Lung microvascular endothelial cell (primary cell): Measurements from ENCODE around the gene ABCC8. TPM values are rescaled to one million over a fixed set of nuclear protein-coding genes. Genes with fewer than 3 reads are reported as not detected.
A peak's percentile ranks its signal among the peaks of the same experiment; 100 is the strongest.

Experiments used
- DNase-seq, 2 donors: peaks; one replicate each; pipeline versions ENCODE4 v3.0.0 to v3.0.0-alpha.2; 2010; ENCODE audit warnings: low read depth in 2 of 2
- total RNA-seq: library from RNA; depleted of rRNA; stranded (reverse); fragments of >200 nt; gene quantifications from 2 replicates; pipeline ENCODE4 v1.2.1, GENCODE V29; 2014

The ABCC8 gene
- total RNA-seq, 1 donor from 2014 or later: not detected

DNA sequence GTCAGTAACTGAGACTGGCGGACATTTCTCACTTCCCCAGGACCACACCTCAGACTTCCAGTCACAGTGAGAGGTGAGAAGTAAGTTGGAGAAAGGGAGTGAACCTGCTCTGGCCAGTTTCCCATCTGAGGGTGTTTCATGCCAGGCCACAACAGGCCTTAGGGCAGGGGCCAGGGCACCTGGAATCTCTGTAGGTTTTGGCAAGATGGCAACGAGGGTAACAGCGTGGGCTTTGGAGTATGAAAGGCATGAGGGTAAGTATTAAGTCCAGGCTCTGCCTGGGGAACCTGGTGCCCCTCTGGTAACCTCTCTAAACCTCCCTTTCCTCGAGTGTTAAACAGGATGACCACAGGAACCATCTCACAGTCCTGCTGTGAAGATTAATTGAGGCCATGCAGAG, 28.5 kb upstream of the ABCC8 start:
- DNase-seq: no peak

DNA sequence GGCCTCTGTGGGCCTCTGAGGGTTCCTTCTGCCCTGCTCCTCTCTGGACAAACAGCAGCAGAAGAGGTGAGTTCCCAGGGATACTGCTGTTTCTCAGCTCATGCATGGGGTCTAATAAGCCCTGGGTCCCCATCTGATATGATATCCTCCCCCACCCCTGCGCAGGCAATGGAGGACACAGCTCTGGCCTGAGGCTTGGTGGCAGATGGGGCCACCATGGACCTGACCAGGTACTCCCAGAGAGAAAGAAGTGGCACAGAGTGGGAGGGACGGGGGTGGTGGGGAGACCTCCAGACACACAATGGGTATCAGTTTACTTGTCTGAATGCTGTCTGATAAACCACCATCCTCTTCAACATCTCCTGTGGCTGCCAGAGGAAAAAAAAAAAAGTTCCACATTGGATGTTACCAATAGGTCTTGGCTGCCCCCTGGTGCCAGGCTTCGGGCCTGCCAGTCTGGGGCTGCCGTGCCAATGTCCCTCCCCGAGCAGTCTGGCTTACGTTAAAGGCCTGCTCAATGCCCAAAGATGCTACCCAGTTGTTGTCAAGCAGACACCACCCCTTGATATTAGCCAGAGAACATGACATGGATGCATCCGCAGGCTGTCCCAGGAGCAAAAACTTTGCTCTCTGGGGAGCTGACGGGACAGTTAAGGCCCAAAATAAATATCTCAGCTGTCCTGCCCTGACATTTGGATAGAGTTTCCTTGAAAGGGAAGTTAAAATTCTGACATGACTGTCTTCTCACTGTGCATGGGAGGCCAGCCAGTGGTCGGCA, 27.9 kb upstream of the ABCC8 start:
- DNase-seq: peak; percentile 74 to 82

DNA sequence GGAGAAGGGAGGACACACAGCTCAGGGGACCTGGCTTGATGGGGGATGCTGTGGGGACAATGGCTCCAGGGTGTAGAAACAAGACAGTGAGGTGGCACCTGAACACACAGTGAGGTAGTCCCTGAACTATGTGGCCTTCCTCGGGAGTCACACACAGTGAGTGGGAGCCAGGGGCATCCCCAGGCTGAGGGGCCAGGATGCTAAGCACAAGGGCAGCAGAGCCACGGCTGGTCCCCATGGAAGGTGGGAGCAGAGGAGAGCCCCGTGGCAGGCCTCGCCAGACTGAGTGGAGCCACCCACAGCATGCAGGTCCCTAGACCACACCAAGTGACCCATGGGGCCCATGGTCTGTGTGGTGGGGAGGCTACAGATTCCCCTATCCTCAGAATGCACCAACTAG, 26.0 kb upstream of the ABCC8 start:
- DNase-seq: no peak

DNA sequence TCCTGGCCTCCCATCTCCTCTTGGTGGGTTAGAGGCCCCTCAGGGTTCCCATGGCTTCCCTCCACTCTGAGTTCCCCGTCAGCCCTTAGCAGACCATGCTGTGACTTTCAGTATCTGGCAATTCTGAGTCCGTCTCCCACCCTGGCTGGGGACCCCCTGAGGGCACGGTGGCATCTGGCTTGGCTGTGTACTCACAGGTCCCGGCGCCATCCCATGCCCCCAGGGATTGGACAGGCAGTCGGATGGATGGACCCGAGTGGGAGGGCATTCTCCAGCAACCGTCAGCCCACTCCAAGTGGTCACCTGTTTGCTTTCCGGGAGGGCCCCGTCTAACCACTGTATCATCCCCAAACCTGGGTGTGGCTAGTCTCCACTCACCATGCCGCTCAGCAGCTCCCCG, 24.0 kb upstream of the ABCC8 start:
- no peak for DNase-seq

DNA sequence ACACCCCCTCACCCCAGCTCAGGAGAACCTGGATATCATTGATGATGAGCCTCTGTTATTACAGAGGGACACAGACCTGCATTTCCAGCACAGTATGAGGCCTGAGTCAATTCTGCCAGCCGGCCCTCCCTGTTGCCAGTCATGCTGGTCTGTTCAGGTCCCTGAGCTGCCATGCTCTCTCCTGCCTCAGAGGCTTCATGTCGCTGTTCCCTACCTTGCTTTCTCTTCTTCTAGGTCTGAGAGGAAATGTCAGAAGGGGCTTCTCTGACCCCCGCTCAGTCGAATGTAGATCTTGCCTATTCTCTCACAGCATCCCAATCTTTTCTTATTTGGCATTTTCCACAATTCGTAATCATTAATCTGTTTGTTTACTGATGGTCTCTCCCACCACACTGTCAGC, 21.8 kb upstream of the ABCC8 start:
- DNase-seq: peak; percentile 7 to 12

DNA sequence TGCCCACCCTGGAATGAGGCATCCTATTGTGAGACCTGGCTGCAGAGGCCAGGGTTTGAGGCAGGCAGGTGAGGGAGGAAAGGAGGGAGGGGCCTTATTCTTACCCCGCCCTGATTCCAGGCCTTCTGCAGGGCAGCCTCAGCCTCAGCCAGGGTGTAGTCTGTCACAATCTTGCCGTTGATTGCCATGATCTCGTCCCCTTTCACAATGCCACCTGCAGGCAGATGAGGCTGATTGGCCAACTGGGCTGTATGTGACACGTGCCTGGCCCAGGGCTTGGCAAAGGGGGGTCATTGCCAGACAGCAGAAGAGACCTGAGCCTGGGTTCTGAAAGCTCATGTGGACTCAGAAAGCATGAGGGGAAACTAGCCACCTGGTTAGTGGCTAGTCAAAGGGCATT, 21.4 kb upstream of the ABCC8 start:
- DNase-seq: no peak

DNA sequence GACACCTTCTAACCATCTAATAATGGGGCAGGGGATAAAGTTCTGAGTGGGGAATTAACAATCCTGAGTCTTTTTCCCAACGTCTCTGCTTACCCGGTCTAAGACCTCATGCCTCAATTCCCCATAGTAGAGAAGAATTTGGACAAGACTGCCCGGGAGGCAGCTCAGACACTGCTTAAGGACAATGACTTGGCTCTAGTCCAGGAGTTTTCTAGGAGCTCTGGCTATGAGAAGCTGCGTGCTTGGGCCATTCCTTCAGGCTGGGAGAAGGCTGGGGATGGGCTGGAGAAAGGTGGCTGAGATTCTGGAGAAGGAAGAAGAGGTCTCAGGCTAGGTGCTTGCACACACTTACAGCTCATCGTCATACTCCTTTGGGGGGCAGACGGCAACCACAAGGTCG, 19.8 kb upstream of the ABCC8 start:
- peak in 1 of 2 donors; percentile 67 for DNase-seq

DNA sequence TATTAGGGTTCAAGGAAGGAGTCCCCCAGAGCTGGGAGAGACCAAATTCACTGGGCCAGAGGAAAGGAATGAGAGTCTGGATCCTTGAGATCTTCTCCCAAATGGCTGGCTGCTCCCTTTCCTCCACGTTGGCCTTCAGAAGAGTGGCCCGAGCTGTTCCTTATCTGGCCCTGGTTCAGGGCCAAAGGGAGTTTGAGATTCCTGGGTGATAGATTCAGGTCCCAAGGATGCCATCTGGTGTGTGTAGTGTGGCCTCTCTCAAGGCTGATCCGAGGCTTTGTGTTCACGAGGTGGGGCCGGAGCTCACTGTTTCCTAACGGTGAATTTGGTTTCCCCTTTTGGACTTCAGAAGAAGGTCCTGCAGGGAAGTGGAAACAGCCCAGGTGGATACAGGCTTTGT, 17.4 kb upstream of the ABCC8 start:
- no peak for DNase-seq

DNA sequence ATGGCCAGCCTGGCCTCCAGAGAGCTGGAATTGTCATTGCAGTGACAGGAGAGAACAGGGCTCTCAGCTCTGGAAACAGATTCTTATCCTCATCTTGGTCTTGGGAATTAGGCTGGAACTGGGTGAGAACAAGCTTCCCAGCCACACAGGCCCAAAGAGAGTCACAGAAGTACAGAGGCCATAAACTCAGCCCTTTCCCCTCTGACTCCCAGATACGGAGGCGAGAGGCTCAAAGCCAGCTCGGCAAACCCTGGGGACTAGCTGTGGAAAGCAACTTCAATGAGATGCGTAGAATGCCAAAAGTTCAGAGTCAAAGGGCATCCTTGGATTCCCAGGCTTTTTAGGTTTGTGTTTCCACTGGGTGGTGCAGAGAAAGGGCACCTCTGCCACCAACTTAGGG, 14.3 kb upstream of the ABCC8 start:
- DNase-seq: no peak

DNA sequence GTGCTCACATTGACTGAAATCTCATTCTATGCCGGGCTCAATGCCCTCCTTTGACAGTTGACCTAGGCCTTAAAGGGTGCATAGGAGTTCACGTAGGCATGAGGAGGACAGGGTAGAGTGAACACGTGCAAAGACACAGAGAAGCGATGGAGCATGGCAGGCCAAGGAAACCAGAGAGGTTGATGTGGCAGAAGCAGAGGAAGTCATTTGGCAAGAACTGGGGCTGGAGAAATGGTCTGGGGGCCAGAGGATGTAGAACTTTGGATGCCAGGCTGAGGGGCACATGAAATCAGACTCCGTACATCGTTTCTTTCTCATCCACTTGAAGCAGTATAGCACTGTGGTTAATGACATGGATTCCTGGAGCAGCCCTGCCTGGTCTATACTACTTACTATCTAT, 13.6 kb upstream of the ABCC8 start:
- no peak for DNase-seq

DNA sequence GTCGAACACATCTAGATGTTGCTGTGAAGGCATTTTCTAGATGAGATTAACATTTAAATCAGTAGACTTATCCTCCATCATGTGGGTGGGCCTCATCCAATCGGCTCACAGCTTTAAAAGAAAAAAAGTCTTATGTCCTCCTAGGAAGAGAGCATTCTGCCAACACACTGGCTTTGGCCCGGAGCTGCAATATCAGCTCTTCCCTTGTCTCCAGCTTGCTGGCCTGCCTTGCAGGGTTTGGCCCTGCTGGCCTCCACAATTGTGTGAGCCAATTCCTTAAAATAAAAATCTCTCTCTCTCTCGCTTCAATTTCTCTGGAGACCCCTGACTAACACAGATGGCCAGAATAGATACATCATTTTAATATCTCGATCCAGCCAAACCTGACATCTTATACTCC, 13.1 kb upstream of the ABCC8 start:
- DNase-seq: no peak

DNA sequence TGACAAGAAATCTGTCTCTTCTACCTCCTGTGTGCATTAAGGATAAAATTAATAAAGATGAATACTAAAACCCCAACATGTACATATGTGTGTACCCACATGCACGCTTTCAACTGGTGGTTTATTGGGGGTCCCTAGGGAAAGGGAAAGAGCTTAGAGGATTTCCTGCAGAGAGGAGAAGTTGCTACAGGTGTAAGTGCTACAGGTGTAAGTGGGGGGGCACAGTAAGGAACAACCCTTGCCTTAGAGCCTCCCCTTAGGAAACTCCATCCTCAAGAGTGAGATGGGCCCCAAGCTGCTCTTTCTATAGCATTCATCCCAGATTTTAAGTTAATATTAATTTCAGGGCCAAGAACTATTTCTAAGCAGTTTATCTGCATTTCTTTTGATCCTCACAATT, 11.9 kb upstream of the ABCC8 start:
- DNase-seq: no peak

DNA sequence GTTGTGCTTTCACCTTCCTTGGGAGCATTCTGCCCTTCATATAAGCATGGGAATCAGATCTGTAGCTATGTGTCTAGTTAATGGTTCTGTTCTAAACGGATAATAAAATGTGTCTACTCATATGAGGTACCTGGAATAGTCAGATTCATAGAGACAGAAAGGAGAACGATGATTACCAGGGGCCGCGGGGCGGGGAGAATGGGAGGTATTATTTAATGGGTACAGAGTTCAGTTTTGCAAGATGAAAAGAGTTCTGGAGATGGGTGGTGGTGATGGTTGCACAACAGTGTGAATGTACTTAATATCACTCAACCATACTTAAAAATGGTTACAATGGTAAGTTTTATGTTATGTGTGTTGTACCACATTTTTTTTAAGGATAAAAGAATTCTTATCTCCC, 10.0 kb upstream of the ABCC8 start:
- DNase-seq: no peak

DNA sequence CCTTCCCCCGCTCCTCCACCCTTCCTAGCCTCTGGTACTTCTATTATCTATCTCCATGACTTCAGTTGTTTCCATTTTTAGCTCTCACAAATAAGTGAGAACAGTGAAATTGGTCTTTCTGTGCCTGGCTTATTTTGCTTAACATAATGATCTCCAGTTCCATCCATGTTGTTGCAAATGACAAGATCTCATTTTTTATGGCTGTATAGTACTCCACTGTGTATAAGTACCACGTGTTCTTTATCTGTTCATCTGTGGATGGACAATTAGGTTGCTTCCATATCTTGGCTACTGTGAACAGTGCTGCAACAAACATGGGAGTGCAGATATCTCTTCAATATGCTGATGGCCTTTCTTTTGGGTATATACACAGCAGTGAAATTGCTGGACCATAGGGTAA, 6.9 kb upstream of the ABCC8 start:
- no peak for DNase-seq

DNA sequence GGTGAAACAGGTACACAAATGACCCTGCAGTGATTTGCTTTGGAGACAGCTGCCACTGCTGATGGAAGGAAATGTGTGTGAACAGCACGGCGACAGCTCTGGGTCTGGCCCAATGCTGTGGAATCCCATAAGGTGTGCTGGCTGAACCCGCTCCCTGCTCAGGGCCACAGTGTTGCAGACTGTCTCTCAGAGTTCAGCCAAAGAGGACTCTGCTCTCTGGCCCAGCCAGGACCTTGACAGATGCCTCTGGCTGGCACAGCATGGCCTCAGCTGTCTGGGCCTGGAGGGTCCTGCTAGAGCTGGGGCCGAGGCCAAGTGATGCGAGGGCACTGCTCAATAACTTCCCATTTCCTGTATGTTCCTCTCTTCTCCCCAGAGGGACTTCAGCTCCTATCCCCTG, 5.3 kb upstream of the ABCC8 start:
- no peak for DNase-seq

DNA sequence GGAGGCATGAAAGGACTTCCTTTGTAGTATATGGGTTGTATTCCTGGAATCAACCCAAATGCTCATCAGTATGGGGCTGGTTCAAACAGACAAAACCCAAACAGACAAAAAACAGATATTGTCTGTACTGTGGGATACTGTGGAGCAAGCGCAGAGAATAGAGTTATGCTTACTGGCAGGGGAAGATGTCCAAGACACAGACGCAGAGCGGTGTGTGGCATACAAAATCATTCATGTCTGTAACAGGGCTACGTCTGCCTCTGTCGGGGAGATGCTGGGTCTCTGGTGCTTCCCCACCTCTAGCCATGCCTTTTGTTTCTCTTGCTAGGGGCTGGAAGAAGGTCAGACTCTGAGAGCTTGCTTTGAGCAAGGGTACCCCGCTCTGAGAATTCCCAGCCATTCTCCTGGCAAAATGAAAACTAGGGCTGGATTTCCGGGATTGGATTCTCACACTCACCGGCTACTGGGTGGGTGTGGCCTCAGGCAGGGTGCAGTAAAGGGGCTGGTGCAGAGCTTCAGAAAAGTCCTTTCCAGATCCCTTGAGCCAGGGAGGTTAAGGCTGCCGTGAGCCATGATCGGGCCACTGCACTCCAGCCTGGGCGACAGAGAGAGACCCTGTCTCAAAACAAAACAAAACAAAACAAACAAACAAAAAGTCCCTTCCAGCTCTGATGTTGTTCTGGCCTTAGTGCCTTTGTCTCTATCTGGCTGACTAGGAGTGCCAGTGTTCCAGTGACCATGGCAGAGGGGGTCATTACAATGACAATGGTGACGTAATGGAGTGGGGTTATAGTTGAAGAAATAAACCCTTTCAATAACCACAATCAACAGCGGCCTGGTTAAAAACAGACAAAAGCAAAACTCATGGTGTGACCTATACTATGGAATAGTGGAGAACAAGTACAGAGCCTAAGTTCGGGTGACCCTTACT, 2.9 kb upstream of the ABCC8 start:
- peak; percentile 17 to 27 for DNase-seq

DNA sequence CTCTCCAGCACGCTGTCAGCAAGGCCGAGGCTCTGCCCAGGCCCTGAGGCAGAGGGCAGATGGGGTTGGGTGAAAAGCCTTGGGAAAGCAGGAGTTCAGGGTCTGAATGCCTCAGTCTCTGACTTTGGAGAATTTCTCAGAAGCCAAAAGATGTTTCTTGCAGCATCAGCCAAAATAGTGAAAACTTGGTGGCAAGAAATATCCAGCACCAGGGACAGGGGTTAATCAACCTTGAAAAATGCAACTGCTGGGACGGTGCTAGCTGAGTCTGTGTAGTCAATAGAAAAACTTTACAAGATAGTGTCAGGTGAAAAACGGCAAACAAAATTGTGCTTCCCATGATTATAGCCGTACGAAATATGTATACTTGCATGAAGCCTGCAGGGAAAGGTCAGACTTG, 1.4 kb upstream of the ABCC8 start:
- DNase-seq: peak in 1 of 2 donors; percentile 7

DNA sequence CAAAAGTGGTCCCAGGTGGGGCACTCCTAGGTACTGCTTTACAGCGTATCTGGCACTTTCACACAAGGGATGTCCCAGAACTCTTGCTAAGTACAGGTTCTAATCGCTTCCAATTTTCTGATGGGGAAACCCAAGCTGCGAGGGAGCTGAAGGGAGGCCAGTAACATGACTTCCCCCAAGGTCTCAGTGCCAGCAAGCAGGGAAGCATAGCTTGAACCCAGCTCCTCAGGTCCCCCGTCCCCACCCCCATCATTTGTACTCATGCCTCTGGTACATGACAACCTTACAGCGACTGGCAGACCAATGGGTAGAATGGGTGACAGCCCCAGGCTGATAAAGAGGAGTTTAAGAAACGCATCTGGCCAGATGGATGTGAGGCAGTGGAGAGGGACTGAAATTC, 716 bp upstream of the ABCC8 start:
- no peak for DNase-seq

DNA sequence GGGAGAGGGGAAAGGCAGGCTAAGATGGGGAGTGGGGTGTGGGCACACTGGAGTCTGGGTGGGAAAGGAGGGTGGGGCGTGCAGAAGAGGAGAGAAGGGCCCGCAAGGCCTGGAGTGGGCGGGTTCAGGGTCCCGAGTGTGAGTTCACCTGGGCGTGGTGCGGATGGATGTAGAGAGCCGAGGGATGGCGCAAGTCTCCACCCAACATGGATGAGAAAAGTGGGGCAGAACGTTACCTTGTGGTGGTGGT, 364 bp upstream of the ABCC8 start:
- DNase-seq: no peak

DNA sequence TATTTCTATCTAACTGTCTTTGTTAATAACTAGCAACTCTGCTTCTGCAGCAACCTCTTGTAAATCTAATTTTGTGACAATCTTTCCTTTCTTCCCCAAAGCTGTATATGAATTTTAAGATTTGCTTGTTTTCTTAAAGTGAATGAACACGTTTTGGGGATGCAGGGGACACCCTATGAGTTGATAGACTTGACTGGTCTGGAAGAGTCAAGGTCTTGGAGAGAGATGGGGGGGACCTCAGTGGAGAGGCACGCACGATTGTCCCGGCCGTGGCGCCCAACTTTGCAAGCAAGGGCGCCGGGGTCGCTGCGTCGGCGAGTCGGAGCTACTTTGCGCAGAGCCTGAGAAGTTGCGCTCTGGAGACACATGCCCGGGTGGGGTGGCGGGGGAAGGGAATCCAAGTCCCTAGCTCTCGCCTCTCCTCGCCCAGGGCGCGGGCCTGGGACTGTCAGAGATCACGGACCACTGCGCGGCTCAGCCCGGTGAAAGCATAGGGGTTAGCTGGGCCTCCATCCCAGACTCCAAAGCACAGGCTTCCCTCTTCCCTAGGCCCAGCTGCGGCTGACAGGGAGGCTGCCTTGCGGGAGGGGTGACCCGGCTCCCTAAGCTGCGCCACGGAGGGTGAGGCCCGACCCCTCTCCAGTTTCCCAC, 854 bp downstream of the ABCC8 start:
- no peak for DNase-seq

DNA sequence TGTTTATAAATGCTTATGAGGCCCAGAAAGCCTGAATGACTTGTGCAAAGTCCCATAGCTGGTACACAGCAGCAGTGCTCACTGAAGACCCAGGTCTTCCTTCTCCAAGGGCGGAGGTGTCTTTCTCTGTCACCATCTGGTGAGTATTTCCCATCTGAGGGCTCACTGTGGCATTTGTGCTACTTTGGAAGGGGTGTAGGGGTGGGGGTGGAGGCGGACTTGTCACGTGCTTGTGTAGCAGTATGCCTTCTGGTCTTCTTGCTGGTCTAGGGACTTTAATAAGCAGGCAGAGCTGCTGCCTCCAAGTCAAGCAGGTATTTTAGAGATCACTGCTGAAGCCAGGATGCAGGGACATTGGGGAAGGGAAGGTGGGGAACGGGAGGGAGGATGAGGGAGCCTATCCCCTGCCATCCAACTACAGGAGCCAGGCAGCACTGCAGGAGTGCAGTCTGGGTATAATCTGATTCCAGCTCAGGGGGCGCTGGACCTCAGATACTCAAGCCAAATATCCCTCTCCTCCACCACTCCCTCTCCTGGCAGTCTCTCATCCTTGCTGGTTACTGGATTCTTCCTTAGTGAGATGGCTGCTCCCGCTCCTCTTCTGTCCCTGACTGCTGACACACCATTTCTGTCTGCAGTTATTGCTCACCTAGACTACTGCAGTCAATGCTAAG, 3.4 kb downstream of the ABCC8 start:
- DNase-seq: peak in 1 of 2 donors; percentile 12

DNA sequence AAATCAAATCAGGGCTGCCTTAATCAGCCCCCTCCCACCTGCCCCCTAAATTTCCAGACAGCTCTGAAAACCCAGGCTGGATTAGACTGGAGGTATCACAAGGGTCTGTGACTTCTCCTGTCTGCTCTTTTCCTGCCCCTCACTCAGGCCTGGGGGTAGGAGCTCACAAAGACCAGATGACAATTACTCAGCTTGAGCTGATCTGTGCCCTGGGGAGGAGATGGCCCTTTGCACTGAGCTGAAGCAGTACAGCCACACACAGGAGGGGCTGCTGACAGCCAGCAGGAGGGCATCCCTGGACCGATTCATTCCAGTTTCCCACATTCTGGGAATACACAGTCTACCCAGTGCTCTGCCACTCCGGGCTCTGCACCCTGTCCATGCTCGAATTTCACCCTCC, 4.2 kb downstream of the ABCC8 start:
- no peak for DNase-seq
